Measurements from ENCODE around the gene RPS18. TPM values are rescaled to one million over a fixed set of nuclear protein-coding genes. Genes with fewer than 3 reads are reported as not detected.

Gene RPS18
- polyA plus RNA-seq, 4 donors = 2,947 to 6,778 (median 4,959) TPM

DNA sequence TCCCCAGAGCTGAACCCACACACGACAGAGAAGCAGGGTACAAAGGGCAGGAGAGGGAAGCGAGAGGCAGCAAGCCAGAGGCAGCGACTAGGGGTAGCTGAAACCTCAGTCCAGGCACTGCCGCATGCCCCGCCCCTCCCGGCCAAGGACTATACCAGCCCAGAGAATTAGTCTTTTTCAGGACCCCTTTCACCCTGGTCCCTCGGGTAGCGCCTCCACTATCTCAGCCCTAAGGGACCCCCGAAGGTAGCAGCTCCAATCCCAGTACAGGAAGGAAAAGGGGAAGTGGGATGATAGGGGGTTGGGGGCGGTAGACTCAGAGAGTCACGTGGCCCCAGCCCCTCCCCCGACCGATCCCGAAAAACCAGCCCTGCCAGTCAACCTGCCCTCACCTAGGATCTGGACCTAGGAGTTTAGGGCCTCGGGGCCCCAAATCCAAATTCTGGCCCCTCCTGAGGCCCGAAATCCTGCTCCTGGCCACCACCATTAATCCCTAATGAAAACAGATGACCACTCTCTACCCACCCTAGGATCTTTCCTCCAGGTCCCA is 25.6 kb downstream of the RPS18 start:
- no peaks in the 10 kb centered on the region for H3K27me3 ChIP-seq (ENCODE audit: control insufficient read depth in 3 of 3, insufficient read depth in 3 of 3, low read length in 3 of 3)
- DNase-seq = peak; percentile 34 to 73
- WGBS, 3 donors = 5 to 12% (median 7%) methylated on average over 15 to 16 of the region's 16 CpGs
- FAIRE-seq = no peak
- peaks cover 0 to 51% (median 5%) of the 10 kb centered on the region in 3 donors for H3K36me3 ChIP-seq (ENCODE audit: control insufficient read depth in 3 of 3, insufficient read depth in 2 of 3, low read depth in 1 of 3, low read length in 3 of 3)
- H3K9me3 ChIP-seq (ENCODE audit: control insufficient read depth in 2 of 2, insufficient read depth in 1 of 2, low read depth in 1 of 2, low read length in 1 of 2) = no peaks in the 10 kb centered on the region
- peak overlapping the region; percentile 72 to 92 (median 73) for H3K4me3 ChIP-seq (ENCODE audit: low read depth in 1 of 3, low read length in 3 of 3)
- peak overlapping the region in 2 of 3 donors; percentile 40 to 74 for H3K27ac ChIP-seq (ENCODE audit: low read depth in 1 of 3, low read length in 2 of 3)
- peaks cover 0 to 9% (median 0%) of the 10 kb centered on the region in 3 donors for H3K4me1 ChIP-seq (ENCODE audit: control insufficient read depth in 3 of 3, insufficient read depth in 2 of 3, low read depth in 1 of 3, low read length in 2 of 3)

- peaks cover 0 to 9% (median 0%) of the 10 kb centered on the region in 3 donors for H3K4me1 ChIP-seq (ENCODE audit: control insufficient read depth in 3 of 3, insufficient read depth in 2 of 3, low read depth in 1 of 3, low read length in 2 of 3)
- peaks cover 0 to 54% (median 5%) of the 10 kb centered on the region in 3 donors for H3K36me3 ChIP-seq (ENCODE audit: control insufficient read depth in 3 of 3, insufficient read depth in 2 of 3, low read depth in 1 of 3, low read length in 3 of 3)
- WGBS, 3 donors = 1 to 3% (median 1%) methylated on average over 29 to 42 of the region's 42 CpGs
- H3K27ac ChIP-seq (ENCODE audit: low read depth in 1 of 3, low read length in 2 of 3) = peak overlapping the region; percentile 95 to 99 (median 98)
- H3K9me3 ChIP-seq (ENCODE audit: control insufficient read depth in 2 of 2, insufficient read depth in 1 of 2, low read depth in 1 of 2, low read length in 1 of 2) = no peaks in the 10 kb centered on the region
- H3K4me3 ChIP-seq (ENCODE audit: low read depth in 1 of 3, low read length in 3 of 3) = peak overlapping the region; percentile 72 to 92 (median 73)
- no peaks in the 10 kb centered on the region for H3K27me3 ChIP-seq (ENCODE audit: control insufficient read depth in 3 of 3, insufficient read depth in 3 of 3, low read length in 3 of 3)
- FAIRE-seq (no peak), DNase-seq (peak; percentile 48 to 79)
Measured at GRCh38 chr6:33297956-33298772, 26.3 kb downstream of the RPS18 start.

DNA sequence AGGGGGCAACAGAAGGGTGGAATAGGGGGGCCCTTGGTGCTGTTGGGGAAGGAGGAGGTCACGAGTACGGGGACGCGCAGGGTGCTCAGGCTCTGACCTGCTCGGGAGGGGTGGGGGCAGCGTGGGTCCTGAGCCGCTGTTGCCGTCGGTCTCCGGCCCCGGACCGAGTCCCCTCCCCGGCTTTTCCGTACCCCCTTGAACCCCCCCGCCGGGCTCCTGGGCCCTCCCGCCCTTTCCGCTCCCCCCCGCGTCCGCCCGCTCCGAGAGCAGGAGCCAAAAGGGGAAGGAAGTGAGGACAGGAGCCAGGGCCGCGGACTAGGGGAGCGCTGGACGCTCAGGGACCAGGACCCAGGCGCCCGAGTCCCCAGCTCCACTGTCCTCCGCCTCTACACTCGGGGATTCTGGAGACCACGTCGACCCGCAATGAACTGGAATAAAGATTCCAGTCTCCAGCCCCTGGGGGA is 26.9 kb downstream of the RPS18 start, which contains the start of gene RGL2:
Gene RGL2 (minus strand): TSS at position 170 of the 464 bp plus-strand sequence. CDS start 332 bp downstream, outside the sequence.
- Histone ChIP-seq H3K27me3 (ENCODE audit: control insufficient read depth in 3 of 3, insufficient read depth in 3 of 3, low read length in 3 of 3) (no peaks in the 10 kb centered on the region), H3K36me3 (ENCODE audit: control insufficient read depth in 3 of 3, insufficient read depth in 2 of 3, low read depth in 1 of 3, low read length in 3 of 3) (peaks cover 2 to 51% (median 5%) of the 10 kb centered on the region in 3 donors), H3K27ac (ENCODE audit: low read depth in 1 of 3, low read length in 2 of 3) (peak within 1 kb of the TSS; percentile 95 to 99 (median 98)), H3K4me3 (ENCODE audit: low read depth in 1 of 3, low read length in 3 of 3) (peak within 1 kb of the TSS; percentile 72 to 92 (median 73)), H3K4me1 (ENCODE audit: control insufficient read depth in 3 of 3, insufficient read depth in 2 of 3, low read depth in 1 of 3, low read length in 2 of 3) (peaks cover 0 to 9% (median 0%) of the 10 kb centered on the region in 3 donors), H3K9me3 (ENCODE audit: control insufficient read depth in 2 of 2, insufficient read depth in 1 of 2, low read depth in 1 of 2, low read length in 1 of 2) (no peaks in the 10 kb centered on the region)
- DNase-seq = peak in 1 of 2 donors; percentile 67
- 1% methylated on average over 25 to 34 of the region's 34 CpGs for WGBS, 3 donors
- FAIRE-seq = no peak

DNA sequence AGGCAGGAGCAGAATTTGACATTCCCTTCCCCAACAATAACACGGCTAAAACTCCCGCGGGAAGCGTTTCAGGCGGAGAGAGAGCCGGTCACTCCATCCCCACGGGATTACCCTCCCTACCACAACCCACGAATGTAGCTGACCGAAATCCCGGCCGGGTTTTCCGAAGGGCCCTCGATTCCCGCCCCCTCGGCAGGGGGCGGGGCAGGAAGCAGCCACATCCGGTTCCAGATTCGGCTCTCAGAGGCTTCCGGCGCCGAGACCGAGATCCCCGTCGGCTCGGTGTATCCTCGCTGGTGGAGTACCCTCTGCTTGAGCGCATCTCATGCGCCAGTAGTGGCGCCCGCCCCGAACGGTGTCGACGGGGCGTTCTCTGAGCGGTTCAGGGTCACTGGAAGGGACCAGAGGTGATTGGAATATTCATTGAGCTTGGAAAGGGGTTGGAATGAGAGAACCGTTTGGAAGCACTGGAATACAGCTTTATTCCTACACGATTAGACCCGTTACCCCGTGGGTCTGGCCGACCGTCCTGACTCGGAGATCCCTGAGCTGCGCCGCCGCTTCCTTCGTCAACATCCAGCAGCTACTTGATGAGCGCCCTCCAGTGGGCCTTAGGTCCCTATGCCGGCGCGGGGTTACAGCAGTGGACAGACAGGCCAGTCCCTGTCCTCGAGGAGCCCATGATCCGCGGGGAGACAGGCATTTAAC is 27.5 kb downstream of the RPS18 start:
- Histone ChIP-seq H3K27me3 (ENCODE audit: control insufficient read depth in 3 of 3, insufficient read depth in 3 of 3, low read length in 3 of 3) (no peaks in the 10 kb centered on the region), H3K4me1 (ENCODE audit: control insufficient read depth in 3 of 3, insufficient read depth in 2 of 3, low read depth in 1 of 3, low read length in 2 of 3) (peaks cover 0 to 9% (median 0%) of the 10 kb centered on the region in 3 donors), H3K36me3 (ENCODE audit: control insufficient read depth in 3 of 3, insufficient read depth in 2 of 3, low read depth in 1 of 3, low read length in 3 of 3) (peaks cover 7 to 53% (median 9%) of the 10 kb centered on the region in 3 donors), H3K27ac (ENCODE audit: low read depth in 1 of 3, low read length in 2 of 3) (peak overlapping the region; percentile 95 to 99 (median 98)), H3K4me3 (ENCODE audit: low read depth in 1 of 3, low read length in 3 of 3) (peak overlapping the region; percentile 72 to 92 (median 73)), H3K9me3 (ENCODE audit: control insufficient read depth in 2 of 2, insufficient read depth in 1 of 2, low read depth in 1 of 2, low read length in 1 of 2) (no peaks in the 10 kb centered on the region)
- 0% methylated on average over 54 of the region's 54 CpGs for WGBS, 3 donors
- FAIRE-seq (no peak), DNase-seq (peak; percentile 91 to 95)

- FAIRE-seq (no peak), DNase-seq (no peak)
- H3K4me1 ChIP-seq (ENCODE audit: control insufficient read depth in 3 of 3, insufficient read depth in 2 of 3, low read depth in 1 of 3, low read length in 2 of 3) = peaks cover 0 to 7% (median 0%) of the 10 kb centered on the region in 3 donors
- H3K4me3 ChIP-seq (ENCODE audit: low read depth in 1 of 3, low read length in 3 of 3) = no peak overlapping the region
- 94 to 95% (median 94%) methylated on average over 3 of the region's 3 CpGs for WGBS, 3 donors
- no peak overlapping the region for H3K27ac ChIP-seq (ENCODE audit: low read depth in 1 of 3, low read length in 2 of 3)
- H3K27me3 ChIP-seq (ENCODE audit: control insufficient read depth in 3 of 3, insufficient read depth in 3 of 3, low read length in 3 of 3) = no peaks in the 10 kb centered on the region
- H3K9me3 ChIP-seq (ENCODE audit: control insufficient read depth in 2 of 2, insufficient read depth in 1 of 2, low read depth in 1 of 2, low read length in 1 of 2) = no peaks in the 10 kb centered on the region
- H3K36me3 ChIP-seq (ENCODE audit: control insufficient read depth in 3 of 3, insufficient read depth in 2 of 3, low read depth in 1 of 3, low read length in 3 of 3) = peaks cover 8 to 45% (median 18%) of the 10 kb centered on the region in 3 donors
Measured at GRCh38 chr6:33301877-33302276, 30.0 kb downstream of the RPS18 start.

DNA sequence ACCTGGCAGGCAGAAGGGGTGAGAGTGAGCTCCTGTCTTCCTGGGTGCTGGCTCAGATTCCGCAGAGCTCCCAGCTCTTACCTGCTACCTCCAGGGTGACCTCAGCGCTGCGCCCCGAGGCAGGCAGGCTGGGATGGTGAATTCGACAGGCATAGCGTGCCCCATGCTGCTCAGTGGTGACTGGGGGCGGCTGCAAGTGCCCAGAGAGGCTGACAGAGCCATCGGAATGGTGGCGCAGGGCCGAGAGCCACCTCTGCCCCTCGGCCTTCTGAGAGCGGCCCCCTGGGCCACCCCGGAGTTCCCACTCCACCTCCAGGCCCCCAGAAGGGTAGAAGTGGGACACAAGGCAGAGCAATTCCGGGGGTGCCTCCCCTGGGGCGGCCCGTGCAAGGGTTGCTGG is 32.3 kb downstream of the RPS18 start:
- 90 to 91% (median 90%) methylated on average over 12 to 16 of the region's 16 CpGs for WGBS, 3 donors
- Histone ChIP-seq H3K27me3 (ENCODE audit: control insufficient read depth in 3 of 3, insufficient read depth in 3 of 3, low read length in 3 of 3) (no peaks in the 10 kb centered on the region), H3K36me3 (ENCODE audit: control insufficient read depth in 3 of 3, insufficient read depth in 2 of 3, low read depth in 1 of 3, low read length in 3 of 3) (peaks cover 8 to 55% (median 18%) of the 10 kb centered on the region in 3 donors), H3K4me1 (ENCODE audit: control insufficient read depth in 3 of 3, insufficient read depth in 2 of 3, low read depth in 1 of 3, low read length in 2 of 3) (peaks cover 0 to 4% (median 0%) of the 10 kb centered on the region in 3 donors), H3K27ac (ENCODE audit: low read depth in 1 of 3, low read length in 2 of 3) (no peak overlapping the region), H3K9me3 (ENCODE audit: control insufficient read depth in 2 of 2, insufficient read depth in 1 of 2, low read depth in 1 of 2, low read length in 1 of 2) (no peaks in the 10 kb centered on the region), H3K4me3 (ENCODE audit: low read depth in 1 of 3, low read length in 3 of 3) (no peak overlapping the region)
- no peak for FAIRE-seq
- no peak for DNase-seq

- H3K4me3 ChIP-seq (ENCODE audit: low read depth in 1 of 3, low read length in 3 of 3) = no peak overlapping the region
- no peak overlapping the region for H3K27ac ChIP-seq (ENCODE audit: low read depth in 1 of 3, low read length in 2 of 3)
- DNase-seq = no peak
- no peak for FAIRE-seq
- H3K4me1 ChIP-seq (ENCODE audit: control insufficient read depth in 3 of 3, insufficient read depth in 2 of 3, low read depth in 1 of 3, low read length in 2 of 3) = peaks cover 0 to 2% (median 0%) of the 10 kb centered on the region in 3 donors
- WGBS, 3 donors = 77 to 88% (median 79%) methylated on average over 8 of the region's 8 CpGs
- H3K9me3 ChIP-seq (ENCODE audit: control insufficient read depth in 2 of 2, insufficient read depth in 1 of 2, low read depth in 1 of 2, low read length in 1 of 2) = no peaks in the 10 kb centered on the region
- H3K27me3 ChIP-seq (ENCODE audit: control insufficient read depth in 3 of 3, insufficient read depth in 3 of 3, low read length in 3 of 3) = no peaks in the 10 kb centered on the region
- H3K36me3 ChIP-seq (ENCODE audit: control insufficient read depth in 3 of 3, insufficient read depth in 2 of 3, low read depth in 1 of 3, low read length in 3 of 3) = peaks cover 8 to 59% (median 18%) of the 10 kb centered on the region in 3 donors
Measured at GRCh38 chr6:33305052-33305451, 33.2 kb downstream of the RPS18 start.

DNA sequence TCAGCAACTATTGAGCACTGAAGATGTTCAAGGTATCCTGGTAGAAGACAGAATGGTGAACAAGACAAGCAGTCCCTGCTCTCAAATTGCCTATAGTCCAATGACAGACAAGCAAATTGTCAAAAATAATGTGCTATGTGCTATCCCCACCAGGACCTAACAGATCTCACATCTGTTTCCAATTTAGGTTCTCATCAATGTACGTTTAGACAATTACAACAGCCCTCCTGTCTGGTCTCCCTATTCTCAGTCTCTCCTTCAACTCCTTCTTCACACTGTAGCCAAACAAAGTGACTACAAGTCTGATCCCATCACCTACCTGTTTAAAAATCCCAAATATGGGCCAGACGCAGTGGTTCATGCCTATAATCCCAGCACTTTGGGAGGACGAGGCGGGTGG is 34.5 kb downstream of the RPS18 start:
- H3K27ac ChIP-seq (ENCODE audit: low read depth in 1 of 3, low read length in 2 of 3) = no peak overlapping the region
- DNase-seq = no peak
- WGBS, 3 donors = 87 to 90% (median 88%) methylated on average over 4 of the region's 4 CpGs
- no peak overlapping the region for H3K4me3 ChIP-seq (ENCODE audit: low read depth in 1 of 3, low read length in 3 of 3)
- no peak for FAIRE-seq
- peaks cover 8 to 70% (median 21%) of the 10 kb centered on the region in 3 donors for H3K36me3 ChIP-seq (ENCODE audit: control insufficient read depth in 3 of 3, insufficient read depth in 2 of 3, low read depth in 1 of 3, low read length in 3 of 3)
- no peaks in the 10 kb centered on the region for H3K4me1 ChIP-seq (ENCODE audit: control insufficient read depth in 3 of 3, insufficient read depth in 2 of 3, low read depth in 1 of 3, low read length in 2 of 3)
- H3K27me3 ChIP-seq (ENCODE audit: control insufficient read depth in 3 of 3, insufficient read depth in 3 of 3, low read length in 3 of 3) = no peaks in the 10 kb centered on the region
- no peaks in the 10 kb centered on the region for H3K9me3 ChIP-seq (ENCODE audit: control insufficient read depth in 2 of 2, insufficient read depth in 1 of 2, low read depth in 1 of 2, low read length in 1 of 2)
